ENCODE results near the gene IRX4.

Gene IRX4

GRCh38 chr5:1882337-1883119 is at the start of gene IRX4:
IRX4 (minus strand) TSS chr5:1882925; CDS start chr5:1882647, 278 bp downstream.
- no peak for DNase-seq (ENCODE audit: low read depth, low spot score)

GRCh38 chr5:1931604-1932231 is 49.0 kb upstream of the IRX4 start:
- DNase-seq (ENCODE audit: low read depth, low spot score): no peak

GRCh38 chr5:1930880-1931603 is 48.3 kb upstream of the IRX4 start:
- DNase-seq (ENCODE audit: low read depth, low spot score): no peak

GRCh38 chr5:1930501-1930879 is 47.8 kb upstream of the IRX4 start:
- DNase-seq (ENCODE audit: low read depth, low spot score): no peak

GRCh38 chr5:1929108-1929991 is 46.6 kb upstream of the IRX4 start:
- DNase-seq (ENCODE audit: low read depth, low spot score): no peak

GRCh38 chr5:1926471-1927341 is 44.0 kb upstream of the IRX4 start:
- no peak for DNase-seq (ENCODE audit: low read depth, low spot score)

GRCh38 chr5:1926071-1926440 is 43.3 kb upstream of the IRX4 start:
- DNase-seq (ENCODE audit: low read depth, low spot score): no peak

GRCh38 chr5:1925111-1926070 is 42.7 kb upstream of the IRX4 start:
- DNase-seq (ENCODE audit: low read depth, low spot score): no peak

- DNase-seq (ENCODE audit: low read depth, low spot score): no peak
These were observed 41.0 kb upstream of the IRX4 start for GRCh38 chr5:1923766-1924165.

GRCh38 chr5:1923341-1923740 is 40.6 kb upstream of the IRX4 start:
- DNase-seq (ENCODE audit: low read depth, low spot score): no peak

GRCh38 chr5:1921711-1922110 is 39.0 kb upstream of the IRX4 start:
- DNase-seq (ENCODE audit: low read depth, low spot score): no peak

GRCh38 chr5:1919750-1920149 is 37.0 kb upstream of the IRX4 start:
- no peak for DNase-seq (ENCODE audit: low read depth, low spot score)

GRCh38 chr5:1919209-1919566 is 36.5 kb upstream of the IRX4 start:
- no peak for DNase-seq (ENCODE audit: low read depth, low spot score)

GRCh38 chr5:1918488-1919208 is 35.9 kb upstream of the IRX4 start:
- no peak for DNase-seq (ENCODE audit: low read depth, low spot score)

GRCh38 chr5:1917830-1918487 is 35.2 kb upstream of the IRX4 start:
- no peak for DNase-seq (ENCODE audit: low read depth, low spot score)

- no peak for DNase-seq (ENCODE audit: low read depth, low spot score)
These were observed 33.6 kb upstream of the IRX4 start for GRCh38 chr5:1916041-1917001.

- DNase-seq (ENCODE audit: low read depth, low spot score): no peak
These were observed 32.6 kb upstream of the IRX4 start for GRCh38 chr5:1915316-1915715.
